ENCODE measurements around the gene WNT10A. TPM values are rescaled to one million over a fixed set of nuclear protein-coding genes. Genes with fewer than 3 reads are reported as not detected.

The WNT10A gene
- total and polyA plus RNA-seq, 3 donors from 2014 or later: 1.5 to 2.5 (median 2.1) TPM

DNA sequence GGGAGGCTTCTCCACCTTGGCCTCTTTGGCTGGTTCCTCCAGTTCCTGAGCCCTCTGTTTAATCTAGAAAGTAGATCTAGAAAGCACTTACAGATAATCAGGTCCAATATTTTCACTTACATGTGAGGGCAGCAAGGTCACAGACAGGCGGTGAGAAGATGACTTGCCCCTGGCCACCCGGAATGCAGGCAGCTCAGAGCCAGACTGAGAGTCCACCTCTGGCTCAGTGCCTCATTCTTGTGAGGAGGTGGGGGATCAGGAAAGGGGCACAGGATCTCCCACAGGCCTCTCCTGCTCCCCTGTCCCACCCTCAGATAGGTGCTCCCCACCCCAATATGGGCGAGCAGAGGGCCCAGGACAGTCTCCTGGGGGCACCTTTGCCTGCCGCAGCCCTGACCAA is 15.3 kb upstream of the WNT10A start:
- 62 to 82% methylated on average over 2 to 4 of the region's 4 CpGs for WGBS, 2 donors
- Histone ChIP-seq H3K36me3 (ENCODE audit: low read depth, missing control alignments) (no peaks in the 10 kb centered on the region), H3K27ac (no peak overlapping the region), H3K27me3 (no peaks in the 10 kb centered on the region), H3K9me3 (no peaks in the 10 kb centered on the region), H3K4me1 (peaks cover 19% of the 10 kb centered on the region), H3K4me3 (no peak overlapping the region)
- intact Hi-C loops (cut with DNase I; ENCODE audit: low total_unique reads): no loop called here
- no peak for DNase-seq
- TF ChIP-seq, protein P1, sequence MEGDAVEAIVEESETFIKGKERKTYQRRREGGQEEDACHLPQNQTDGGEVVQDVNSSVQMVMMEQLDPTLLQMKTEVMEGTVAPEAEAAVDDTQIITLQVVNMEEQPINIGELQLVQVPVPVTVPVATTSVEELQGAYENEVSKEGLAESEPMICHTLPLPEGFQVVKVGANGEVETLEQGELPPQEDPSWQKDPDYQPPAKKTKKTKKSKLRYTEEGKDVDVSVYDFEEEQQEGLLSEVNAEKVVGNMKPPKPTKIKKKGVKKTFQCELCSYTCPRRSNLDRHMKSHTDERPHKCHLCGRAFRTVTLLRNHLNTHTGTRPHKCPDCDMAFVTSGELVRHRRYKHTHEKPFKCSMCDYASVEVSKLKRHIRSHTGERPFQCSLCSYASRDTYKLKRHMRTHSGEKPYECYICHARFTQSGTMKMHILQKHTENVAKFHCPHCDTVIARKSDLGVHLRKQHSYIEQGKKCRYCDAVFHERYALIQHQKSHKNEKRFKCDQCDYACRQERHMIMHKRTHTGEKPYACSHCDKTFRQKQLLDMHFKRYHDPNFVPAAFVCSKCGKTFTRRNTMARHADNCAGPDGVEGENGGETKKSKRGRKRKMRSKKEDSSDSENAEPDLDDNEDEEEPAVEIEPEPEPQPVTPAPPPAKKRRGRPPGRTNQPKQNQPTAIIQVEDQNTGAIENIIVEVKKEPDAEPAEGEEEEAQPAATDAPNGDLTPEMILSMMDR (IDR thresholded peaks at IDR 0.05): no peak
- no peak for TF ChIP-seq POLR2A (IDR thresholded peaks at IDR 0.05)

DNA sequence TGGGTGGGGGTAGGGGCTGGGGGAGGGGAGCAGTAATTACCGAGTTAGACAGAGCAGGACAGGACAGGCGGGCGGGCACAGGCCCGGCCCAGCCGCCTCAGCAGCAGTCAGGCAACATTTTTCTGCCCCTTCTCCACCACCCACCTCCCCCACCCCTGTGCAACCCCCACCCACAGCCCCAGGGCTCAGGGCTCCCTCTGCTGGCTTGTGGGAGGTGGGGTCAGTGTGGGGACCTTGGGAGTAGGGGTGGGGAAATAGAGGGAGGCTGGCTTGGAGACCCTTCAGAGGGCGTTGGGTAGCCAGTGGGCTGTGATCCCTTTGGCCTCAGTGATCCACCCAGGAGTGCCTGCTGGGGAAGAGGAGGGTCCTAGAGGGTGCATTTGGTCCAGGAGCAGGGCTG is 14.7 kb upstream of the WNT10A start:
- H3K4me1 ChIP-seq: peaks cover 18% of the 10 kb centered on the region
- H3K27ac ChIP-seq: no peak overlapping the region
- WGBS, 2 donors: 58 to 78% methylated on average over 1 to 6 of the region's 6 CpGs

DNA sequence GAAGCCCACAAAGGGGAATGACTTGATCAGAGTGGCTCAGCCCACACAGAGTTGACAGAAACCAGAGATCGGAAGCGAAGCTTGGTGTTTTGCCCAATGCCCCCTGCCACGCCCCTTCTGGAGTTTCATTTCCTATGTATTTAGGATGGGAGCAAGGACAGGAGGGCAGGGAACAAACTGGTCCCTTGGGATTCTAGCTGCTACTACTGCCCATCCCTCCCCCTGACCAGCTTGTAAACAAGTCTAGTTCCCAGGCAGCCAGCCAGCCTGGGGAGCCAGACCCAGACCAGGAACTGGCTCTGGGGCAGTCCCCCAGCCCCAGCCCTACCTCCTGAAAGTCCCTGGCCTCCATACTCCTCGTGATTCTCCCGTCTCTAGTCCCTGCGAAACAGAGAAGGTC is 12.8 kb upstream of the WNT10A start:
- peaks cover 24% of the 10 kb centered on the region for H3K4me1 ChIP-seq
- intact Hi-C loops (cut with DNase I; ENCODE audit: low total_unique reads): no loop called here
- DNase-seq: peak; percentile 76
- H3K27ac ChIP-seq: peak overlapping the region in 1 of 2 donors; percentile 51
- WGBS, 2 donors: 34 to 60% methylated on average over 6 of the region's 6 CpGs
- no peaks in the 10 kb centered on the region for H3K27me3 ChIP-seq
- no peaks in the 10 kb centered on the region for H3K36me3 ChIP-seq (ENCODE audit: low read depth, missing control alignments)
- TF ChIP-seq POLR2A (IDR thresholded peaks at IDR 0.05): no peak
- TF ChIP-seq, protein P1 (IDR thresholded peaks at IDR 0.05): no peak
- H3K9me3 ChIP-seq: no peaks in the 10 kb centered on the region
- H3K4me3 ChIP-seq: no peak overlapping the region

More for the DNA sequence above, 14.7 kb upstream of the WNT10A start:
- Histone ChIP-seq H3K36me3 (ENCODE audit: low read depth, missing control alignments) (no peaks in the 10 kb centered on the region), H3K4me3 (no peak overlapping the region), H3K9me3 (no peaks in the 10 kb centered on the region), H3K27me3 (no peaks in the 10 kb centered on the region)
- no peak for TF ChIP-seq POLR2A (IDR thresholded peaks at IDR 0.05)
- TF ChIP-seq, protein P1 (IDR thresholded peaks at IDR 0.05): no peak
- no peak for DNase-seq
- intact Hi-C loops (cut with DNase I; ENCODE audit: low total_unique reads): no loop called here

DNA sequence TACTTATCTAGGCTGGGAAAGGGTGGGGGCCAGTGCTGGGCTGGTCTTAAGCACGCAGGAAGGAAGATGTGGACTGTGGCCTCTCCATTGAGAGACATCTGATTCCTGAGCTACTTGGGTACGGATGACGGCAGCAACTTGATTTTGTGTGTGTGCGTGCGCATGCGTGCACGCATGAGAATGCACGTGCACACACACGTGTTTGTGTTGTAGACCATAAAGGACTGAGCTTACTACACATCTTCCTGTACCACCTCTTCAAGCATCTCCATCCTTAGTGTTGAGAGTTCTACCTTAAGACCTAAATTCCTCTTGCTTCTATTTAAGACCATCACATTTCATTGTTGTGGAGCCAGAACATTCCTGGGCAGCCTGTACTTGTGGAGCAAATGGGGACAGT is 11.6 kb upstream of the WNT10A start:
- Histone ChIP-seq H3K9me3 (no peaks in the 10 kb centered on the region), H3K27me3 (no peaks in the 10 kb centered on the region), H3K4me3 (no peak overlapping the region), H3K27ac (no peak overlapping the region), H3K4me1 (peaks cover 24% of the 10 kb centered on the region), H3K36me3 (ENCODE audit: low read depth, missing control alignments) (no peaks in the 10 kb centered on the region)
- DNase-seq: no peak
- intact Hi-C loops (cut with DNase I; ENCODE audit: low total_unique reads): no loop called here
- 92 to 93% methylated on average over 9 of the region's 9 CpGs for WGBS, 2 donors
- TF ChIP-seq, protein P1 (IDR thresholded peaks at IDR 0.05): no peak
- no peak for TF ChIP-seq POLR2A (IDR thresholded peaks at IDR 0.05)

DNA sequence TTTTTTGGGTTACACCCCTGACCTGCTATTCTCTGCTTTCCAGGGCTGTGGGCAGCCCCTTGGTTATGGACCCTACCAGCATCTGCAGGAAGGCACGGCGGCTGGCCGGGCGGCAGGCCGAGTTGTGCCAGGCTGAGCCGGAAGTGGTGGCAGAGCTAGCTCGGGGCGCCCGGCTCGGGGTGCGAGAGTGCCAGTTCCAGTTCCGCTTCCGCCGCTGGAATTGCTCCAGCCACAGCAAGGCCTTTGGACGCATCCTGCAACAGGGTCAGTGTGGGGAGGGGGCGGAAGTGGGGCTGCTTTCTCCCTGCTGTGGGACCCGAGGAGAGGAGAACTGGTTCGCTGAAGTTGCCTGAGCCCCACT is 9.7 kb upstream of the WNT10A start:
- Histone ChIP-seq H3K4me3 (no peak overlapping the region), H3K27me3 (no peaks in the 10 kb centered on the region)

More for the DNA sequence above, 9.7 kb upstream of the WNT10A start:
- no peaks in the 10 kb centered on the region for H3K9me3 ChIP-seq
- DNase-seq: no peak
- 15 to 22% methylated on average over 9 to 18 of the region's 18 CpGs for WGBS, 2 donors
- no peaks in the 10 kb centered on the region for H3K36me3 ChIP-seq (ENCODE audit: low read depth, missing control alignments)
- peaks cover 26% of the 10 kb centered on the region for H3K4me1 ChIP-seq
- intact Hi-C loops (cut with DNase I; ENCODE audit: low total_unique reads): no loop called here
- H3K27ac ChIP-seq: no peak overlapping the region
- TF ChIP-seq, protein P1 (IDR thresholded peaks at IDR 0.05): no peak
- TF ChIP-seq POLR2A (IDR thresholded peaks at IDR 0.05): no peak

Measured in testis (tissue), 3 donors.